NOMO-1 (cell line): ENCODE results near the gene PKD1L1.
A peak's percentile ranks its signal among the peaks of the same experiment; 100 is the strongest.

Source experiments
- DNase-seq, 2 experiments: peaks; one replicate each; lab custom pipeline; 2025; ENCODE audit not compliant: unreplicated experiment in 2 of 2; lab: John Stamatoyannopoulos, UW

The PKD1L1 gene

GRCh38 chr7:47827871-47828270 is 120.4 kb downstream of the PKD1L1 start:
- no peak for DNase-seq

- DNase-seq, result no peak
Measured at GRCh38 chr7:47827351-47827756, 120.9 kb downstream of the PKD1L1 start.

GRCh38 chr7:47826754-47827153 is 121.5 kb downstream of the PKD1L1 start:
- no peak for DNase-seq

GRCh38 chr7:47819607-47819920 is 128.7 kb downstream of the PKD1L1 start:
- no peak for DNase-seq

GRCh38 chr7:47818796-47819606 is 129.3 kb downstream of the PKD1L1 start:
- DNase-seq, result peak; percentile 32 to 43

GRCh38 chr7:47817917-47818316 is 130.3 kb downstream of the PKD1L1 start:
- DNase-seq, result no peak

- no peak for DNase-seq
Measured at GRCh38 chr7:47816647-47817046, 131.6 kb downstream of the PKD1L1 start.

- no peak for DNase-seq
Measured at GRCh38 chr7:47815867-47816266, 132.4 kb downstream of the PKD1L1 start.

- no peak for DNase-seq
Measured at GRCh38 chr7:47814905-47815613, 133.2 kb downstream of the PKD1L1 start.

GRCh38 chr7:47813620-47814260 is 134.5 kb downstream of the PKD1L1 start:
- peak in 1 of 2 experiments; percentile 4 for DNase-seq

GRCh38 chr7:47812429-47813136 is 135.7 kb downstream of the PKD1L1 start:
- no peak for DNase-seq

GRCh38 chr7:47811632-47812380 is 136.5 kb downstream of the PKD1L1 start:
- no peak for DNase-seq

- no peak for DNase-seq
Measured at GRCh38 chr7:47809387-47809786, 138.9 kb downstream of the PKD1L1 start.

- DNase-seq, result no peak
Measured at GRCh38 chr7:47808321-47808720, 139.9 kb downstream of the PKD1L1 start.

- DNase-seq, result no peak
Measured at GRCh38 chr7:47807756-47808155, 140.5 kb downstream of the PKD1L1 start.

- no peak for DNase-seq
Measured at GRCh38 chr7:47807126-47807525, 141.1 kb downstream of the PKD1L1 start.

GRCh38 chr7:47806701-47807103 is 141.6 kb downstream of the PKD1L1 start:
- no peak for DNase-seq

- DNase-seq, result no peak
Measured at GRCh38 chr7:47804767-47805545, 143.3 kb downstream of the PKD1L1 start.

- DNase-seq, result no peak
Measured at GRCh38 chr7:47803846-47804245, 144.4 kb downstream of the PKD1L1 start.

GRCh38 chr7:47803025-47803424 is 145.2 kb downstream of the PKD1L1 start:
- DNase-seq, result no peak
